HCT116 (cell line): ENCODE results near the gene MPV17. TPM values are rescaled to one million over a fixed set of nuclear protein-coding genes. Genes with fewer than 3 reads are reported as not detected.
"Not testable (repeated sequence)": the region's sequence is repeated elsewhere in the genome, so short reads cannot be mapped to it uniquely, and the experiment has no call there.

Experiments
- ATAC-seq: fragments of 200-7000 bp; cut with Tn5 transposase; 2 replicates; pipeline ENCODE4 v1.9.1; 2020; ENCODE audit warnings: mild to moderate bottlenecking, moderate library complexity
- BruUV-seq: library from RNA; stranded (reverse); fragments of 400-500 nt; replicated peaks from 2 replicates; lab custom pipeline; 2021; lab: Mats Ljungman, UMichigan
- CTCF ChIA-PET: fragments of 300-600 bp; sonication (Branson Sonifier 250); formaldehyde crosslinking; loops from one replicate; lab custom pipeline; 2021; ENCODE audit warnings: antibody characterized with exemption; lab: Charles Lee
- POLR2A ChIA-PET: fragments of 300-600, 350-600 bp; sonication (Branson Sonifier 250); formaldehyde crosslinking; loops from one replicate; lab custom pipeline; 2021; ENCODE audit warnings: antibody characterized with exemption; lab: Charles Lee
- RAD21 ChIA-PET, 2 experiments: fragments of 300-600 bp; sonication (Branson Sonifier 250); formaldehyde crosslinking; loops; one replicate each; lab custom pipeline; 2023; ENCODE audit warnings: low total read pairs in 2 of 2; ENCODE audit not compliant: uncharacterized antibody in 2 of 2, unreplicated experiment in 2 of 2, low non-redundant PET in 1 of 2; lab: Charles Lee
- DNase-seq: peaks from one replicate; pipeline ENCODE4 v3.0.0-alpha.2; 2010; ENCODE audit warnings: low read depth, low spot score
- H2AFZ ChIP-seq: fragments of 200-600 bp; shearing (Covaris generic), sonication (generic); 2 replicates; pipeline ENCODE4 v1.6.1; 2017; ENCODE audit warnings: low read depth, mixed run types, mixed read lengths, antibody characterized with exemption, low read length; ENCODE audit not compliant: poor library complexity, severe bottlenecking
- H3K27ac ChIP-seq: 2 replicates; pipeline ENCODE4 v1.5.1; 2012; ENCODE audit warnings: low read depth, low read length
- H3K27me3 ChIP-seq: fragments of 200-600 bp; sonication (generic); 2 replicates; pipeline ENCODE4 v1.6.1; 2016; ENCODE audit warnings: mixed run types, low read length, mixed read lengths; ENCODE audit not compliant: insufficient read depth
- H3K36me3 ChIP-seq, 2 experiments: fragments of 200-500 bp in 1 of 2; fragments of 200-600 bp in 1 of 2; sonication (Bioruptor generic) in 1 of 2; sonication (generic) in 1 of 2; 2 replicates each; pipeline versions ENCODE4 v1.5.1 to v1.6.1; 2014 to 2016; ENCODE audit warnings: low read length in 2 of 2, inconsistent platforms in 1 of 2, mixed read lengths in 1 of 2, mixed run types in 1 of 2; ENCODE audit not compliant: insufficient read depth in 2 of 2, control insufficient read depth in 1 of 2
- H3K4me1 ChIP-seq, 2 experiments: fragments of 200-600 bp in 1 of 2; sonication (generic) in 1 of 2; 2 replicates each; pipeline versions ENCODE4 v1.5.1 to v1.6.1; 2012 to 2017; ENCODE audit warnings: low read length in 2 of 2, inconsistent platforms in 1 of 2, mild to moderate bottlenecking in 1 of 2, mixed read lengths in 1 of 2, mixed run types in 1 of 2, moderate library complexity in 1 of 2; ENCODE audit not compliant: insufficient read depth in 2 of 2, control insufficient read depth in 1 of 2
- H3K4me2 ChIP-seq: fragments of 200-600 bp; sonication (generic); 2 replicates; pipeline ENCODE4 v1.6.1; 2017; ENCODE audit warnings: mixed run types, low read length, mixed read lengths
- H3K4me3 ChIP-seq, 2 experiments: fragments of 200-600 bp in 1 of 2; sonication (generic) in 1 of 2; replicated peaks in 1 of 2; 2 replicates each; pipeline ENCODE4 v1.5.1; 2011 to 2016; ENCODE audit warnings: low read length in 2 of 2, control low read depth in 1 of 2, low read depth in 1 of 2, mild to moderate bottlenecking in 1 of 2, mixed read lengths in 1 of 2, mixed run types in 1 of 2
- H3K79me2 ChIP-seq: fragments of 200-600 bp; sonication (generic); 2 replicates; pipeline ENCODE4 v1.6.1; 2017; ENCODE audit warnings: mild to moderate bottlenecking, mixed run types, low read length, moderate library complexity, mixed read lengths; ENCODE audit not compliant: insufficient read depth
- H3K9ac ChIP-seq: fragments of 200-600 bp; sonication (generic); 2 replicates; pipeline ENCODE4 v1.6.1; 2016; ENCODE audit warnings: low read length, mixed read lengths
- H3K9me2 ChIP-seq: fragments of 200-600 bp; sonication (generic), shearing (Covaris generic); 2 replicates; pipeline ENCODE4 v1.6.1; 2017; ENCODE audit warnings: mixed run types, mild to moderate bottlenecking, moderate library complexity; ENCODE audit not compliant: insufficient read depth
- H3K9me3 ChIP-seq, 2 experiments: fragments of 200-500 bp in 1 of 2; fragments of 200-600 bp in 1 of 2; sonication (Bioruptor generic) in 1 of 2; sonication (generic) in 1 of 2; 2 replicates each; pipeline ENCODE4 v1.6.1; 2014 to 2017; ENCODE audit warnings: low read length in 2 of 2, mixed read lengths in 2 of 2, inconsistent platforms in 1 of 2, low read depth in 1 of 2, mild to moderate bottlenecking in 1 of 2, mixed run types in 1 of 2, moderate library complexity in 1 of 2; ENCODE audit not compliant: control insufficient read depth in 1 of 2, insufficient read depth in 1 of 2
- H4K20me1 ChIP-seq: fragments of 200-600 bp; sonication (generic), shearing (Covaris generic); 2 replicates; pipeline ENCODE4 v1.6.1; 2017; ENCODE audit warnings: mixed run types, mild to moderate bottlenecking, moderate library complexity; ENCODE audit not compliant: insufficient read depth
- ATF3 ChIP-seq: IDR thresholded peaks from 2 replicates; pipeline ENCODE4 v1.6.1; 2012
- CBX3 ChIP-seq: IDR thresholded peaks from 2 replicates; pipeline ENCODE4 v1.6.1; 2012; ENCODE audit warnings: low read depth
- CEBPB ChIP-seq: IDR thresholded peaks from 2 replicates; pipeline ENCODE4 v1.6.1; 2012; ENCODE audit warnings: low read depth
- CTCF ChIP-seq, 3 experiments: fragments of 200-600 bp in 1 of 3; sonication (generic) in 1 of 3; IDR thresholded peaks in 2 of 3; conservative IDR thresholded peaks in 1 of 3; 2 replicates each; pipeline ENCODE4 v1.5.1; 2012 to 2017; ENCODE audit warnings: low read depth in 2 of 3, low read length in 2 of 3, antibody characterized with exemption in 1 of 3, borderline replicate concordance in 1 of 3, control low read depth in 1 of 3, mild to moderate bottlenecking in 1 of 3, mixed read lengths in 1 of 3, mixed run types in 1 of 3, moderate library complexity in 1 of 3; ENCODE audit not compliant: insufficient read depth in 1 of 3
- EGR1 ChIP-seq: IDR thresholded peaks from 2 replicates; pipeline ENCODE4 v1.6.1; 2012; ENCODE audit warnings: low read depth
- ELF1 ChIP-seq: IDR thresholded peaks from 2 replicates; pipeline ENCODE4 v1.6.1; 2012; ENCODE audit warnings: low read depth, borderline replicate concordance
- EZH2 ChIP-seq: fragments of 200-600 bp; sonication (generic); IDR thresholded peaks from 2 replicates; pipeline ENCODE4 v1.6.1; 2017; ENCODE audit warnings: antibody characterized with exemption, mixed run types
- EZH2phosphoT487 ChIP-seq: fragments of 200-600 bp; IDR thresholded peaks from 2 replicates; pipeline ENCODE4 v1.6.1; 2018; ENCODE audit warnings: antibody characterized with exemption, borderline replicate concordance
- FOSL1 ChIP-seq: IDR thresholded peaks from 2 replicates; pipeline ENCODE4 v1.6.1; 2012; ENCODE audit warnings: low read depth
- POLR2A ChIP-seq: IDR thresholded peaks from 2 replicates; pipeline ENCODE4 v1.7.0; 2011; ENCODE audit warnings: borderline replicate concordance; ENCODE audit not compliant: insufficient read depth, insufficient read length; ENCODE audit errors: extremely low read depth
- RAD21 ChIP-seq: IDR thresholded peaks from 2 replicates; pipeline ENCODE4 v1.6.1; 2012; ENCODE audit warnings: low read depth, mild to moderate bottlenecking
- SP1 ChIP-seq: IDR thresholded peaks from 2 replicates; pipeline ENCODE4 v1.6.1; 2012; ENCODE audit warnings: low read depth
- TCF7L2 ChIP-seq: IDR thresholded peaks from 2 replicates; pipeline ENCODE4 v1.7.0; 2011; ENCODE audit warnings: borderline replicate concordance, inconsistent platforms; ENCODE audit not compliant: insufficient read depth, insufficient read length; ENCODE audit errors: extremely low read depth
- YY1 ChIP-seq: IDR thresholded peaks from 2 replicates; pipeline ENCODE4 v1.6.1; 2011; ENCODE audit warnings: low read length, low read depth, moderate library complexity, mild to moderate bottlenecking; ENCODE audit not compliant: insufficient replicate concordance; ENCODE audit errors: extremely low read depth
- intact Hi-C: fragments of 100-400 bp; cut with micrococcal nuclease; formaldehyde crosslinking; loops from 2 replicates; pipeline ENCODE4 v1.10.0; 2022
- total RNA-seq: library from RNA; stranded (reverse); gene quantifications from one replicate; pipeline ENCODE4 v1.2.1, GENCODE V29; 2021; ENCODE audit not compliant: unreplicated experiment

MPV17 gene
- total RNA-seq, 1 experiment from 2014 or later, result 55.4 TPM

DNA sequence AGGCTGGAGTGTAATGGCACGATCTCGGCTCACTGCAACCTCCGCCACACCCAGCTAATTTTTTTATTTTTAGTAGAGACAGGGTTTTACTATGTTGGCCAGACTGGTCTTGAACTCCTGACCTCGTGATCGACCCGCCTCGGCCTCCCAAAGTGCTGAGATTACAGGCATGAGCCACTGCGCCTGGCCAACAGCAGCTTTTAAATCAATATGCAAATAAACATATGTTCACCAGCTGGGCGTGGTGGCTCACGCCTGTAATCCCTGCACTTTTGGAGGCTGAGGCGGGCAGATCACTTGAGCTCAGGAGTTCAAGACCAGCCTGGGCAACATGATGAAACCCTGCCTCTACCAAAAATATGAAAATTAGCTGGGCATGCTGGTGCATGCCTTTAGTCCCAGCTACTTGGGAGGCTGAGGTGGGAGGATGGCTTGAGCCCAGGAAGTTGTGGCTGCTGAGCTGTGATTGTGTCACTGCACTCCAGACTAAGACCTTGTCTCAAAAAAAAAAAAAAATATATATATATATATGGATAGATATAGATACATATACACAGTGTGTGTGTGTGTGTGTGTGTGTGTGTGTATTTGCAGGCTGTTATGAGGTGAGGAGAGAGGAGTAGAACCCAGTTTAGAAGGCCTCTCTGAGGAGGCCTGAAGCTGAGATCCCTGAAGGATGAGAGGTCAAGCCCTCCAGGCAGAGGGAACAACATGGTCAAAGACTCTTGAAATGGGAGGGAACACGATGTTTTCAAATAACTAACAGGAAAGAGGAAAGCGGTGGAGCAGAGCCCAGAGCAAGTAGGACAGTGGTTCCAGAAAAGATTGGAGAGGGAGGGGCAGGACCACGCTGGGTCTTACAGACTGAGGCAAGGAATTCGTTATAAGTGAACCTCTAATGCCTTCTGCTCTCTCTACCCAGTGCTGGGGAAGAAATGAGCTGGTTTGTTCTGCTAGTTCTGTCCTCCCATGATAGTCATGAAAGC is 50.1 kb downstream of the MPV17 start:
- DNase-seq, H3K4me3 ChIP-seq, H3K27ac ChIP-seq, H3K79me2 ChIP-seq, intact Hi-C loops, H3K9ac ChIP-seq, H3K36me3 ChIP-seq, H3K4me2 ChIP-seq, H4K20me1 ChIP-seq, CTCF ChIA-PET, H3K4me1 ChIP-seq, H3K9me3 ChIP-seq, H3K9me2 ChIP-seq, H2AFZ ChIP-seq, ATAC-seq, H3K27me3 ChIP-seq, BruUV-seq: not testable (repeated sequence)
- ChIA-PET RAD21 (interaction anchor here in 1 of 2 experiments (0.7 kb wide), 1 partner anchor 219 kb away, joined by 3 read pairs; no protein-coding TSS in a partner anchor), POLR2A (interaction anchor here (1.8 kb wide), 1 partner anchor 9 kb away, joined by 6 read pairs; the partner anchor contains the start of gene SLC30A3)

- H3K27ac ChIP-seq, result no peak overlapping the region
- no peaks in the 10 kb centered on the region for H3K36me3 ChIP-seq
- no peaks in the 10 kb centered on the region for H3K79me2 ChIP-seq
- no peaks in the 10 kb centered on the region for H3K27me3 ChIP-seq
- no TSS peak for BruUV-seq
- H2AFZ ChIP-seq, result no peak overlapping the region
- no peaks in the 10 kb centered on the region for H3K9me2 ChIP-seq
- no peak overlapping the region for H3K4me2 ChIP-seq
- POLR2A ChIA-PET, result interaction anchor here (1.8 kb wide), 1 partner anchor 8 kb away, joined by 6 read pairs; the partner anchor contains the start of gene SLC30A3
- no peak overlapping the region for H3K9ac ChIP-seq
- H4K20me1 ChIP-seq, result no peaks in the 10 kb centered on the region
- ATAC-seq, result no peak
- no peak overlapping the region for H3K4me3 ChIP-seq
- intact Hi-C loops, result no loop called here
- no peak for DNase-seq
- H3K4me1 ChIP-seq, result peaks cover 0 to 2% of the 10 kb centered on the region in 2 experiments; a peak in 1 of 4 replicates
- RAD21 ChIA-PET, result no interaction called here
- H3K9me3 ChIP-seq, result no peaks in the 10 kb centered on the region
- CTCF ChIA-PET, result interaction anchor here (4.1 kb wide), 1 partner anchor 8 kb away, joined by 19 read pairs; no protein-coding TSS in a partner anchor
- TF ChIP-seq EGR1 (no peak), CEBPB (no peak), TCF7L2 (no peak), CTCF (IDR thresholded peaks at IDR 0.05 in 2 of 3, conservative IDR thresholded peaks at IDR 0.05 in 1 of 3; ENCODE audit: borderline replicate concordance in 1 of 3, insufficient read depth in 1 of 3, low read depth in 2 of 3, low read length in 2 of 3) (no peak), EZH2phosphoT487 (no peak), RAD21 (no peak), CBX3 (no peak), SP1 (no peak), POLR2A (no peak), YY1 (no peak), FOSL1 (no peak), ELF1 (no peak), ATF3 (no peak), EZH2 (no peak)
These were observed 51.1 kb downstream of the MPV17 start for GRCh38 chr2:27271631-27272340.
